Endothelial cell of umbilical vein (primary cell): ENCODE data around the gene TBXT. TPM values are rescaled to one million over a fixed set of nuclear protein-coding genes. Genes with fewer than 3 reads are reported as not detected.

Source experiments
- BruUV-seq: library from RNA; stranded (reverse); fragments of 400-500 nt; replicated peaks from 2 replicates; lab custom pipeline; 2021; lab: Mats Ljungman, UMichigan
- CTCF ChIA-PET: fragments of 300-600, 350-600 bp; sonication (Branson Sonifier 250); formaldehyde crosslinking; loops from one replicate; lab custom pipeline; 2021; ENCODE audit warnings: antibody characterized with exemption, inconsistent platforms; lab: Charles Lee
- POLR2A ChIA-PET: fragments of 300-600, 350-600 bp; sonication (Branson Sonifier 250); formaldehyde crosslinking; loops from one replicate; lab custom pipeline; 2021; ENCODE audit warnings: antibody characterized with exemption, inconsistent platforms; lab: Charles Lee
- DNase-seq: peaks from one replicate; pipeline ENCODE4 v3.0.0-alpha.2; 2011; ENCODE audit warnings: low read depth, low spot score
- FAIRE-seq: peaks from 2 replicates; lab custom pipeline; 2011; peaks lifted over from hg19 to GRCh38; lab: Jason Lieb, UNC
- H2AFZ ChIP-seq: 2 replicates; pipeline ENCODE4 v1.6.0; 2012; ENCODE audit warnings: low read depth, low read length, control low read depth, inconsistent platforms
- H3K27ac ChIP-seq: 2 replicates; pipeline ENCODE4 v1.5.1; 2011; ENCODE audit warnings: low read depth, mild to moderate bottlenecking, control low read depth, low read length, moderate library complexity; ENCODE audit not compliant: insufficient read depth
- H3K27me3 ChIP-seq, 2 experiments: 2 replicates each; pipeline versions ENCODE4 v1.6.0 to v1.6.1; 2011; ENCODE audit warnings: low read length in 2 of 2, mixed read lengths in 1 of 2; ENCODE audit not compliant: control insufficient read depth in 2 of 2, insufficient read depth in 2 of 2
- H3K36me3 ChIP-seq, 2 experiments: 2 replicates in 1 of 2; 3 replicates in 1 of 2; pipeline ENCODE4 v1.5.1; 2011; ENCODE audit warnings: low read length in 2 of 2, mild to moderate bottlenecking in 1 of 2, moderate library complexity in 1 of 2; ENCODE audit not compliant: control insufficient read depth in 2 of 2, insufficient read depth in 2 of 2; ENCODE audit errors: extremely low read depth in 1 of 2
- H3K4me1 ChIP-seq: 3 replicates; pipeline ENCODE4 v1.5.1; 2011; ENCODE audit warnings: mild to moderate bottlenecking, low read length; ENCODE audit not compliant: control insufficient read depth, insufficient read depth; ENCODE audit errors: extremely low read depth
- H3K4me2 ChIP-seq: 2 replicates; pipeline ENCODE4 v1.6.1; 2011; ENCODE audit warnings: low read length, control low read depth, mixed read lengths; ENCODE audit not compliant: insufficient read depth
- H3K4me3 ChIP-seq, 3 experiments: fragments of 200-600 bp in 1 of 3; sonication (generic), shearing (Covaris generic) in 1 of 3; replicated peaks in 1 of 3; 2 replicates each; pipeline ENCODE4 v1.5.1; 2011 to 2016; ENCODE audit warnings: control low read depth in 3 of 3, low read length in 3 of 3, mild to moderate bottlenecking in 2 of 3, inconsistent platforms in 1 of 3, low read depth in 1 of 3, moderate library complexity in 1 of 3; ENCODE audit not compliant: insufficient read depth in 1 of 3
- H3K79me2 ChIP-seq: 2 replicates; pipeline ENCODE4 v1.6.0; 2012; ENCODE audit warnings: low read length, inconsistent platforms; ENCODE audit not compliant: control insufficient read depth, insufficient read depth
- H3K9ac ChIP-seq: replicated peaks from 2 replicates; pipeline ENCODE3; 2011; ENCODE audit warnings: low read length, control low read depth; ENCODE audit not compliant: insufficient read depth; ENCODE audit errors: extremely low read depth
- H3K9me1 ChIP-seq: replicated peaks from 3 replicates; pipeline ENCODE4 v1.6.0; 2011; ENCODE audit warnings: mild to moderate bottlenecking, low read length; ENCODE audit not compliant: control insufficient read depth, insufficient read depth; ENCODE audit errors: extremely low read depth
- H3K9me3 ChIP-seq: replicated peaks from 2 replicates; pipeline ENCODE4 v1.5.1; 2012; ENCODE audit warnings: low read length, inconsistent platforms; ENCODE audit not compliant: control insufficient read depth, insufficient read depth
- H4K20me1 ChIP-seq: replicated peaks from 2 replicates; pipeline ENCODE3; 2011; ENCODE audit warnings: mild to moderate bottlenecking, low read length; ENCODE audit not compliant: control insufficient read depth, insufficient read depth; ENCODE audit errors: extremely low read depth
- CTCF ChIP-seq, 2 donors: IDR thresholded peaks; 1 replicate in 1 of 2; 2 replicates in 1 of 2; pipeline ENCODE4 v1.5.1; 2011; ENCODE audit warnings: low read length in 2 of 2, mild to moderate bottlenecking in 2 of 2, moderate library complexity in 2 of 2, control low read depth in 1 of 2, inconsistent platforms in 1 of 2, low read depth in 1 of 2; ENCODE audit not compliant: insufficient read depth in 1 of 2; ENCODE audit errors: extremely low read depth in 1 of 2
- EZH2 ChIP-seq: IDR thresholded peaks from 2 replicates; pipeline ENCODE4 v1.6.1; 2012; ENCODE audit warnings: borderline replicate concordance, low read depth, mild to moderate bottlenecking, moderate library complexity, low read length, inconsistent platforms; ENCODE audit not compliant: severe bottlenecking
- FOS ChIP-seq: IDR thresholded peaks from 2 replicates; pipeline ENCODE4 v1.6.1; 2011; ENCODE audit warnings: mild to moderate bottlenecking, low read length, moderate library complexity, borderline replicate concordance; ENCODE audit not compliant: insufficient read depth
- GATA2 ChIP-seq: IDR thresholded peaks from 2 replicates; pipeline ENCODE4 v1.7.0; 2011; ENCODE audit warnings: low read depth, mild to moderate bottlenecking, moderate library complexity, mixed read lengths, low read length; ENCODE audit not compliant: insufficient read length, insufficient read depth
- JUN ChIP-seq: IDR thresholded peaks from 2 replicates; pipeline ENCODE4 v1.6.1; 2011; ENCODE audit warnings: borderline replicate concordance, low read depth; ENCODE audit not compliant: insufficient read length, insufficient read depth
- MYC ChIP-seq: IDR thresholded peaks from one replicate; pipeline ENCODE4 v1.6.1; 2011; ENCODE audit warnings: mild to moderate bottlenecking, low read depth, low read length
- POLR2A ChIP-seq: IDR thresholded peaks from 2 replicates; pipeline ENCODE4 v1.6.1; 2012; ENCODE audit warnings: low read depth, mild to moderate bottlenecking, control low read depth, low read length
- POLR2AphosphoS5 ChIP-seq: IDR thresholded peaks from 2 replicates; pipeline ENCODE4 v1.6.1; 2012; ENCODE audit warnings: low read depth, mild to moderate bottlenecking, control low read depth, low read length, moderate library complexity; ENCODE audit not compliant: insufficient read depth
- dilution Hi-C: fragments of 300-500 bp; cut with MboI; formaldehyde crosslinking; loops from one replicate; pipeline ENCODE4 v1.15.0; 2019; ENCODE audit warnings: low sequenced_read_pairs; ENCODE audit not compliant: extremely low pct_ligation_motif_present
- intact Hi-C: fragments of 100-400 bp; cut with micrococcal nuclease; formaldehyde crosslinking; loops from one replicate; pipeline ENCODE4 v1.10.0; 2022
- polyA plus RNA-seq, 4 experiments: library from polyadenylated mRNA; depleted of rRNA in 3 of 4; stranded (reverse) in 3 of 4; unstranded in 1 of 4; fragments of >200 nt; gene quantifications; 2 replicates each; pipeline versions ENCODE4 v1.2.1 to v1.2.3, GENCODE V29; 2011 to 2012; ENCODE audit warnings: missing spikeins in 1 of 4
- total RNA-seq: library from RNA; stranded (reverse); gene quantifications from 2 replicates; pipeline ENCODE4 v1.2.3, GENCODE V29; 2021
- TF ChIP-seq, protein P1 (sequence below): IDR thresholded peaks from 2 replicates; pipeline ENCODE4 v1.6.1; 2011; ENCODE audit not compliant: insufficient read depth, insufficient read length

Gene TBXT
- total and polyA plus RNA-seq, 2 donors (not counting 3 experiments of a cell fraction or from before 2014, with no cell fraction given), result not detected

DNA sequence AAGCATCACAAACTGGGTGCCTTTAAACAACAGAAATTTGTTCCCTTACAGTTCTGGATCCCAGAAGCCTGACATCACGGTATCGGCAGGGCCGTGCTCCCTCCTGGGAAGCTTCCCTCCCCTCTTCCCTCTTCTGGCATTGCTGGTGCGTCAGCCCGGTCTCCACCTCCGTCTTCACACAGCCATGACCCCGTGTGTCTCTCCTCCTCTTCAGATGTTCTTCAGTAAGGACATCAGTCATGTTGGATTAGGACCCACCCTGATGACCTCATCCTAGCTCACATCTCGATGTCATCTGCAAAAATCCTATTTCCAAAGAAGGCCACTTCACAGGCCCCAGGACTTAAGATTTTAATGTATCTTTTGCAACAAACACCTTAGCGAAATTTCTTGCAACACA lies 38.4 kb upstream of the TBXT start:
- Histone ChIP-seq H3K79me2 (no peaks in the 10 kb centered on the region), H4K20me1 (no peaks in the 10 kb centered on the region), H2AFZ (no peak overlapping the region), H3K9me1 (no peaks in the 10 kb centered on the region), H3K36me3 (no peaks in the 10 kb centered on the region), H3K4me1 (no peaks in the 10 kb centered on the region), H3K4me3 (no peak overlapping the region), H3K27me3 (no peaks in the 10 kb centered on the region), H3K9ac (no peak overlapping the region), H3K9me3 (no peaks in the 10 kb centered on the region), H3K4me2 (no peak overlapping the region), H3K27ac (no peak overlapping the region)
- CTCF ChIA-PET, result no interaction called here
- POLR2A ChIA-PET, result no interaction called here
- intact Hi-C loops (no loop called here), dilution Hi-C loops (no loop called here)
- no TSS peak for BruUV-seq
- TF ChIP-seq GATA2 (no peak), CTCF (IDR thresholded peaks at IDR 0.05; ENCODE audit: extremely low read depth in 1 of 2, insufficient read depth in 1 of 2, low read depth in 1 of 2, low read length in 2 of 2) (no peak), MYC (no peak), POLR2AphosphoS5 (no peak), JUN (no peak), FOS (no peak), POLR2A (no peak), EZH2 (no peak)
- TF ChIP-seq, protein P1, sequence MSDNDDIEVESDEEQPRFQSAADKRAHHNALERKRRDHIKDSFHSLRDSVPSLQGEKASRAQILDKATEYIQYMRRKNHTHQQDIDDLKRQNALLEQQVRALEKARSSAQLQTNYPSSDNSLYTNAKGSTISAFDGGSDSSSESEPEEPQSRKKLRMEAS, result no peak
- no peak for DNase-seq
- FAIRE-seq, result no peak
